GM18909 (cell line): ENCODE results near the gene ATP4A.

Experiments used
- ATAC-seq: cut with Tn5 transposase; IDR thresholded peaks from one replicate; pipeline ENCODE4 v1.9.1; 2021; ENCODE audit warnings: mild to moderate bottlenecking; ENCODE audit not compliant: unreplicated experiment, poor library complexity

ATP4A gene

DNA sequence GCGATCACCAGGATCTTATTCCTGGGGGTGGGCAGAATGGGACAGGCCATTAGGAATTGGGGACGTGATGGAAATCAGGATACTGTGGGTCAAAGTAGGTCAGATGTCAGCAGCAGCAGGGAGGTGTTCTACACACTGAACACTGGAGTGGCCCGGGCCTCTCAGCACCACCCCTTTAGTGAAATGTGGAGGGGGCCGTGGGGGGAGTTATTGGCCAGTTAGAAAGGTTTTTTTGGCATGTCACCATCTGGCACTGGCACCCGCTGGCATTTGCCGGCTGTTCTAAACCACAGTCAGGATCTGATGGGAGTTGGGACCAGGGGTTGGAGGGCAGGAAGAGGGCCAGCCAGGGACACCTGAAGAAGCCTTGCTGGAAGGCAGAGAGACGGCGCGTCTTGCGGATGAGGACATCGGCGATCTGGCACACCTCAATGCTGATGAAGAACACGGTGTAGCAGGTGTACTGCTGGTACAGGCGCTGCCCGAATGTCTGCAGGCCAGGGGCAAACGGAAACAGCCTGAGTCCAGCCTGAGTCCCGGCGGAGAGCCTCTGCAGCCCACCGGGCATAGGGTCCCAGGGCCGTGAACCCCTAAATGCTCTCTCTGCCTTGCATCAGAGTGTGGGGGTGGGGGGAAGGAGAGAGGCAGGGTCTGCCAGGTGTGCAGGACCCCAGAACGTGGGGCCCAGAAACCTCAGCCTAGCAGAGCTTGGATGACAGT is 12.2 kb downstream of the ATP4A start:
- no peak for ATAC-seq

DNA sequence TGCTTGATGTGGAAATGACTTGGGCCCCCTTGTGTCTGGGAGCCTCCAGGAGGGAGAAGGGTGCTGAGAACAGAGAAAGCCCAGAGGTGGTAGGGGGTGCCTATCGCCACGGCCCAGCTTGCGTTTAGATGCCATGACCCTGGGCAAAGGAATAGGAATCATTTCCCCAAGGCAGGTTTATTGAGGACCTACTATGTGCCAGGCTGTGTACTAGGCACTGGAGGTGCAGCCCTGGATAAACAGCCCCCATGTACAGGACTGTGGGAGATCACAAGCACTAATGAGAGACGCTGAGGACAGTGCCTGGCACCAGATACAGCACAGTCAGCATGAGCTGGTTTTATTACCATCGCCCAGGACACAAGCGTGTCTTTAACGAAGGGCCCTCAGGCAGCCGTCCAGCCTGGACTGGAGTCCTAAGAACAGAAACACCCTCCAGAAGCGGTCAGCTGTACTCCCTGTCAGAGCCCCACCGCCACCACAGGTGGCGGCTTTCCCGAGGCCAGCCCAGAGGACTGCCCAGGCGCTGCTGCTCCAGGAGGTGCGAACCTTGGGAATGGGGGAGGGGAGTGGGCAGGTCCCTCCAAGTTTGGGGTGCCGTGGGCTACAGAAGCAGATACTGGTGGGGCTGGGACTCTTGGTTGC is 13.5 kb downstream of the ATP4A start:
- no peak for ATAC-seq

DNA sequence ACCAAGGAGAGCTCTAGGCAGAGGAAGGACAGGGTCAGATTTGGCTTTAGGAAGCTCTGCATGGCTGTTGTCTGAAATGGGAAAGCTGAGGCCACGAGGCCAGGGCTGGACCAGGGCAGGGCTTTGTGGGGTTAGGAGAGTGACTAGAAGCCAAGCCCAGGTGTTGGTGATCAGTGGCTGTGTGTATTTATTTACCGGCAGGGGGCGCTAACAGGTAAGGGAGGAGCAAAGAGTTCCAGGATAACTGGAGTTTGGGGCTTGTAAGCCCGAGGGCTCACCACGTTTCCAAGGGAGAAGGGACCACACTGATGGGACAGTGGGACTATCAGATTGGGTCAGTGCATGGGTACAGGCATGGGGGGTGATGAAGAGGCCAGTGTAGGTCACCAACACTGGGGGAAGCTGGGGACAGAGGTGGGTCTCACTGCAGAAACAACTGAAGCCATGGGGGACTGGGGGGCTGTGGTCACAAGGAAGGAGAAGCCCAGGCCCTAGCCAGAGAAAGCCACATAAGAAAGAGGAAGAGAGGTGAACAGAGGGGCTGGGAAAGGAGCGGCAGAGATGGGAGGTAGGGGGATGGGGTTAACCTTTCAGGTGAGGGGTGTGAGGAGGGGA is 14.2 kb downstream of the ATP4A start:
- ATAC-seq = no peak

DNA sequence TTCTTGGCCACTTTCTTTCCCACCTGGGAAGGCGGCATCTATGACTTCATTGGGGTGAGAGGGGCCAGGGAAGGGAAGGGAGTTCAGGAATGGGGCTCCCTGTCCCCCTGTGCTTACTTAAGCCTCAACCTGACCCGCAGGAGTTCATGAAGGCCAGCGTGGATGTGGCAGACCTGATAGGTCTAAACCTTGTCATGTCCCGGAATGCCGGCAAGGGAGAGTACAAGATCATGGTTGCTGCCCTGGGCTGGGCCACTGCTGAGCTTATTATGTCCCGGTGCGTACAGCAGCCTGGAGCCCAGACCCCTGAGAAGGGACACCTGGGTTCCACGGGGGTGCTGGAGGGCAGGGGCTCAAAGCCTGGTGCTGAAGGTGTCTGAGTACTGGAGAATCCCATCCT is 16.9 kb downstream of the ATP4A start:
- ATAC-seq = no peak

DNA sequence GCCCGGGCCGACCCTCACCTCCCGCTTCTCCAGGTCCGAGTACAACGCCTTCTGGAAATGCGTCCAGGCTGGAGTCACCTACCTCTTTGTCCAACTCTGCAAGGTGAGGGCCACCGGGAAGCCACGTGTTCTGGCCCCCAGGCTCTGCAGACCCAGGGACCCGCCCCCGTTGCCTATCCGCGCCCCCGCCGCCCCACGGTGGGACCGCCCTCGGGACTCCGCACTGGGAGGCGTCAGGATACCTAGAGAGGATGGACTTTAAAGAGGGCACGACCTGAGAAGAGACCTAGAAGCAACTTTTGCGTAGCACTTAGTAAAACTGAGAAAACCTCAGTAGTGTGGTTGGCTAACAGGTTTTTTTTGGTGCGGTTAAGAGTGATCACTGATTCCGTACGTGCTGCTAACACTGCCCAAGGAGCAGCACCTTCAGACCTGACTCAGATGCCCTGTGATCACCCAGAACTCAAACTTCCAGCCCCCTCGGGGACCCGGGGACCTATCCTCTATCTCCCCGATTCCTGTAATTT is 17.5 kb downstream of the ATP4A start:
- ATAC-seq = peak; percentile 43

DNA sequence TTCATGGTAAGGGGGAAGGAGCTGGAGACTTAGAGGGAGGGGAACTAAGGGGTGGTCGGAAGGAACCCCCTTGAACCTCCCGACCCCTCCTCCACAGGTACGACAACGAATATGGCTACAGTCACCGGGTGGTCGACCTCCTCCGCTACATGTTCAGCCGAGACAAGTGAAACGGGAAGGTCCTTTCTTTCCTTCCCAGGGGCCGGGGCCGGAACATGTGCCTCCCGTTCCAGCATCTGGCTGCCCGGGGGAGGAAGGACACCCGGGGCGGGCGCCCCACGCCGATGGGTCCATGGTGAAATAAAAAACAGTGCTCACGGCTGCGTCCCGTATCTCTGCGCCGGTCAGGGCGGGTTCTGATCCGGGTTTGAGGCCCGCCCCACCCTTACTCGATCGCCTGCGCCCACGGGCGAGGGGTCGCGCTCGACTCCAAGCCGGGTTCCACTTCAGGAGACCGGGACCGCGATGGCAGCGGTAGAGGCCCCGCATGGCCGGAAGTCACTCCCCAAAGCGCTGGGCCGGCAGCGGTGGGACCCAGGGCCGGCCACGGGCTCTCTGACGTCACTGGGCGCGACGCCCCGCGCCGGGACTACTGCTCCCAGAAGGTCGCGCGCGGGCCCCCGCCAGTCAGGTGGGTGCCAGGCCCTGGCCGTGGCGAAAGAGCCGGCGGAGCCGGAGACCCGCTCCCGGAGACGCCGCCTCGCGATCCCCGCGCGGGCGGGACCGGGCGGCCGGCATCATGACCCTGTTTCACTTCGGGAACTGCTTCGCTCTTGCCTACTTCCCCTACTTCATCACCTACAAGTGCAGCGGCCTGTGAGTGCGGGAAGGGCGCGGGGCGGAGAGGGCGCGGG is 18.2 kb downstream of the ATP4A start, which contains the start of gene TMEM147:
Gene TMEM147 (plus strand): TSS at position 626 of the 854 bp plus-strand sequence. CDS start 114 bp downstream, at position 740.
- ATAC-seq = peak; percentile 81

DNA sequence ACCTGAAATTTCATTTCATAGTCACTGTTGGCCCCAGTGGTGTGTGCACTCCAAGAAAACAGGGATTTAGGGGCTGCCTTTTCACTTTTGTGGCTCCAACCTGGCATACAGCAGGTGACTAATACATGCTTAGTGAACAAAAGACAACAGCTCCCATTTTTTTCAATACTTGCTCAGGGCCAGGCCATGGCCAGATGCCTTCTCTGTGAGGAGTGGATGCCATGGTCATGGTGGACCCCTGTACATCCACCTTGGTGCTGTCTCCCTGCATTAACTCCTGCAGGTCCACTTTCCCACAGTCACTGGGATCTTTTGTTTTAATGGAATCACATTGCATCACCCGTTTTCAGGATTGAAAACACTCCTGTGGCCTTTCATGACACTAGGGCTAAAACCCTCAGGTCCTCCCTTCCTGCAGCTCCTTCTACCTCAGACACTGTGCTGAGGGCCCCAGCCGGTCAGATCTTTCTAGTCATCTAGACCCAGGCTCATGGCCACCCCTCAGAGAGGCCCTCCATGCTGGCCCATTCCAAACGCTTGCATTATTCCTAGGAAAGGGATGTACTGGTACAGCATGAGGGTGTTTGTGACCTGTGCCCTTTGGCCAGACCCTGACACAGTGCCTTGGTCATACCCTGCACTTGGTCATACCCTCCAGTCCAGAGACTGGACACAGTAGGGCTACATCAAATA is 19.2 kb downstream of the ATP4A start:
- ATAC-seq = no peak

DNA sequence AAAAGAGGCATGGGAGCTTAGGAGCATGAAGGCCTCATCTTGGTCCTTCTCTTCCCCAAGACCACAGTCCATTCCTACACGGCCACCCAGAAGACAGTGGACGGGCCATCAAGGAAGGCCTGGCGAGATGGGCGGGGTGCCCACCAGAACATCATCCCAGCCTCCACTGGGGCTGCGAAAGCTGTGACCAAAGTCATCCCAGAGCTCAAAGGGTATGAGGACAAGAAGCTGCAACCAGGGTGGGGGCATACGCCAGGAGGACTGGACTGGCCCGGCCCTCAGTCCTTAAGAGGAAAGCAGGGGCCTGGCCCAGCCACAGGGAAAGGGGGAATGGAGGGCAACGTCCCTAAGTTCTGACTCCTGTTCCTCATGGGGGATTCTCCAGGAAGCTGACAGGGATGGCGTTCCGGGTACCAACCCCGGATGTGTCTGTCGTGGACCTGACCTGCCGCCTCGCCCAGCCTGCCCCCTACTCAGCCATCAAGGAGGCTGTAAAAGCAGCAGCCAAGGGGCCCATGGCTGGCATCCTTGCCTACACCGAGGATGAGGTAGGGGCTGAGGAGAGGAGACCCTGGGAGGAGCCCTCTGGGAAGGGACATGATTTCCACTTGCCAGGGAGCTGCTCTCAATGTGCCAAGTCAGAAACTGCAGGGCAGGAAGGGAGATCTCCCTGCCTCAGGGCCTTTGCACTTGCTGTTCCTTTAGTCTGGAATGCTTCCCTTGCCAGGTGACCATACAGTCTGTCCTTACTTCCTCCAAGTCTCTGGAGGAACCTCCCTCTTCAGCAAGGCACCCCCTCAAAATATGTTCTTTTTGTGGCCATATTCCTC is 20.0 kb downstream of the ATP4A start:
- ATAC-seq = no peak

DNA sequence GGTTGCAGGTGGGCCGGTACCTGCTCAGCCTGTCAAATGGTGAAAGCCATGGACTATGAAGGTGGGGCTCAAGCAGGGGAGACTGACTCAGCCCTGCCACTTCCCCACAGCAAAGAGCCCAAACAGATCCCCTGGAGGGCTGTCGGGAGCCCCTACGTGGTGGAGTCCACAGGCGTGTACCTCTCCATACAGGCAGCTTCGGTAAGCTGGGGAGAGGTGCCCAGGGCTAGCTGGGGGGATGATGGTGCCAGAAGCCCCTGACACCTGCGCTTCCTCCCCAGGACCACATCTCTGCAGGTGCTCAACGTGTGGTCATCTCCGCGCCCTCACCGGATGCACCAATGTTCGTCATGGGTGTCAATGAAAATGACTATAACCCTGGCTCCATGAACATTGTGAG is 21.2 kb downstream of the ATP4A start:
- ATAC-seq = no peak

DNA sequence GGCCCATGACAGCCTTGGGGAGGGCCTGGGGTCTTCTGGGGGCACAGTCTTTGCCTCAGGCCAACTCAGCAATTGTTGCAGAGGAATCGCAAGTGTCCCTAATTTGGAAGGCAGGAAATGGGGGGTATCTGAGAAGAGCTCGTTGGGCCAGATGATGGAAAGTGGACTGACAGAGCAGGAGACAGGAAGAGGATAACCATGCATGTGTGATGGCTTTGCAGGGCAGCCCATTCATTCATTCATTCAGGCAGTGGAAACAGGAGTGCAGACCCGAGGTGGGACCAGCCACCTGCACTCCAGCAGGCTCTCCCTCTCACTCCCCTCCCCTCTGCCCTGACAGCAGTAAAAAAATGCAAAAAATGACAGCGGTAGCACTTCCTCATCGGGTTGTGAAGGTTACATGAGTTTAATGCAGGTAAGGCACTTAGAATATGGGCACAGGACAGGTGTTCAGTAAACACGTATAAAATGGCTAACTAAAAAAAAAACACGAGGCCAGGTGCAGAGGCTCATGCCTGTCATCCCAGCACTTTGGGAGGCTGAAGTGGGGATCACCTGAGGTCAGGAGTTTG is 23.0 kb downstream of the ATP4A start:
- ATAC-seq = no peak

DNA sequence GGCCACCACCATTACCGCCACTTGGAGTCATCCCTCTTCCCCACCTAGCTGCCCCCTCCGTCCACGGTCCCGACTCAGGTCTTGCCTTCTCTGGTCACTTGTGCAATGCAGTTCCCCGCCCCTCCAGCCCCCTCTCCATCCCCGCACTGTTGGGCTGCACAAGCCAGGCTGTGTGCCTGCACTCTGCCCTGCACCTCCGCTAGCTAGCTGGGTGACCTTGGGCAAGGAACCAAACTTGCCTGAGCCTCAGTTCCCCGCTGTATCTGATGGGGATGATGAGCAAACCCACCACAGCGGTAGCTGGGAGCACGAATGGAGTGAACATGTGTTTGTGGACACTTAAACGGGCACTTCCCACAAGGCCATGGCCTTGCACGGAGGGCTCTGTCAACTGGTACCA is 23.6 kb downstream of the ATP4A start:
- no peak for ATAC-seq

DNA sequence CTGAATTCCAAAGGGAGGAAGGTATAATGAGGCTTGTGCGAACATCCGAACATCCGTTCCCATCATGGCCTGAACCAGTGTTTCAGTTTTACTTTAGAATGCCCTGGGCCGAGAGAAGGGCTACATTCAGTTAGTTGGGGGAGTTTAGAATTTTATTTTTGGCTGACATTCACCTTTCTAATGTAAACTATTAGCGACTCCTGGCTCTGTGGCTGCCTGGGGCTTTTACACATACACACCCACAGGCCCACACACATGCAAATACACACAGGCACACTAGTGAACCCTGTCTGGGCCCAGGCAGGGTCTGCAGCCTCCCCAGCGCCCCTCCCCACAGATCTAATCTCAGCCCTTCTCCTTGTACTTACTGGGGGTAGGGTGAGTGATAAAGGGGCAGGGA is 24.1 kb downstream of the ATP4A start:
- ATAC-seq = no peak

DNA sequence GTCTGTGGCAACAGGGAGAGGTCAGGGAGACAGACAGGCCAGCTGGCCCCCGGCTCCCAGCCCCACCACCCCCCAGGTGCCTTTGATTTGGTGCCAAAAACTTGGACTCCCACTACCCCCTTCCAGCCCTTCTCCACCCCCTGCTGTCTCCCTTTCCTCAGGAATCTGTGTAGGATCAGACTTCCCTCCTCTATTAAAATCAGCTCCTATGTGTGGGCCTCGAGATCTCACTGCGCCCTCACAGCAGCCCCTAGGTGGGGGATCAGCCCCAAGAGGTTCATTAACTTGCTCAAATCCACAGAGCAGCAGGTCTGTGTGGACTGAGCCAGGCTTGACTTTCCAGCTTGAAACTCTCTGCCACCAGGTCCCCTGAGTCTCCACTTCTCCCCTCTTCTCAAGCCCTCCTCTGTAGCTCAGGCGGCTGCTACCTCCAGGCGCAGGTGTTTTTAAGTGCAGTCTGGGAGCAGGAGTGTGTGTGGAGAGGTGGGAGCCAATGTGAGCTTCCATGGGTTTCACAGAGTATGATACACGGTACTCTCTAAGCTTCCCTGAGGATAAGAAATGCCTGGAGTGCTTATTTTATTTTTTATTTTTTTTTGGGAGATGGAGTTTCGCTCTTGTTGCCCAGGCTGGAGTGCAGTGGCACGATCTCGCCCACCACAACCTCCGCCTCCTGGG is 28.5 kb downstream of the ATP4A start:
- no peak for ATAC-seq

DNA sequence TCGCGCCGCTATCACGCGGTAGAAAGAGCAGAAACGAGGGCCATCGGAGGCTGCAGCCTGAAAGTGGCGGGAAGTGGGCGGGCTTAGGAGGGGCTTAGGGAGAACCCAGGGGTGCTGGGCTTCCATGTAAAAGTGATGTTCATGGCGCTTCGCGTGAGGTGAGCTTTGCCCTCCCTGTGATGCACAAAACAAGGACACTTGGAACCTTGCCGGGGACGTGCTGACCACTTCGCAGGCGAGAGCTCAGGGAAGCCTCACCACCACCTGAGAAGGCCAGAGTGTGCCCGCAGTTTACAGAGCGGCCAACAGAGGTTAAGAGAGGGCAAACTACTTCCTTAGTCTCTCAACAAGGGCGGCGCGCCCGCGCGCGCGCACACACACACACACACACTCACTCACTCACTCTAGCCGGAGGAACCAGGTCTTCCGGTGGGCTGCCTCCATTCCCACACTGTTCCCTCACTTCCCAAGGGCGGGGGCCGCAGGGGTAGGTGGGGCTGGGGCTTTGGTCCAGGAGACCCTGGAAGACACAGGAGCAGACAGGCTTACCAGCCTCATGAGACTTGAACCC is 29.6 kb downstream of the ATP4A start:
- no peak for ATAC-seq

DNA sequence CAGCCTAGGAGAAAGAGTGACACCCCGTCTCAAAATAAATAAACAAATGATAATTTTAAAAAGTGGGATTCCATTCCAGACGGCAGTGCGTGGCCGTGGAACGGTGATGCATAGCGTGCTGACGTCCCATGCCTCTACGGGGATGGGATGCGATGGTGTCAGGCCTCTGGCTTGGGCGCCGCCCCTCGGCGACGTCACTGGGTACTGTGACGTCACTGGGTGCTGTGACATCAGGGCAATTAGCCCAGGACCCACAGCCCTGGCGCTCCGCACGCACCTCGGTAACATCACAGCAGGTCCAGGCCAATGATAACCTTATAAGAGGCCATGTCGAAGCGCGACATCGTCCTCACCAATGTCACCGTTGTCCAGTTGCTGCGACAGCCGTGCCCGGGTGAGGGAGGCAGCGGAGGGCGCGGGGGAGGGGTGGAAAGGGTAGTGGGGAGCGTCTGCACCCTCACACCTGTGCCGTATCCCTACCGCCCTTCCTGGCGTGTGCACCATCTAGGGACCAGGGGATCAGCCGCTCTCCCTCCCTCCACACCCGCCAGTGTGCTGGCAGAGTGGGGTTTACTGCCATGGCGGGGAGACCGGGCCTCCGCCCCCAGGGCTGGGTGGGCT is 30.1 kb downstream of the ATP4A start, which contains the start of gene GAPDHS:
Gene GAPDHS (plus strand): TSS at position 256 of the 621 bp plus-strand sequence. CDS start 72 bp downstream, at position 328.
- no peak for ATAC-seq

DNA sequence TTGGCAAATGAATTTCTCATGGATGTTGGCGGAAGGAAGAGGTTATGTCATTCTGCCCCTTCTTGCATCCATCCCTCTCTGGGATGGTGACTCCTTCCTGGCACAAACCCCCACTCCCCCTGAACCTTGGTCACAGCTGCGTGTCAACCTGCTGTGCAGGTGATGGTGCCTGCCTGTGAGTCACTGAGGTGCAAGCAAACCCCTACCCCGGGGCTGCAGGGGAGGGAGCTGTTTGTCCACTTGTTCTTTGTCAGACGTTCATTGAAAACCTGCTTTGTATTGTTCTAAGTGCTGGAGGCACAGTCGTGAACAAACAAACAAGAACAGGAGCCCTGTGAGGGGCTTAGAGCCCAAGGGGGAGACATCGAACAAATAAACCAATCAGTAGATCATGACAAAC is 32.2 kb downstream of the ATP4A start:
- no peak for ATAC-seq
